HG02678 (cell line): ENCODE measurements around the gene UHMK1.
"Not testable (repeated sequence)": the region's sequence is repeated elsewhere in the genome, so short reads cannot be mapped to it uniquely, and the experiment has no call there.

Source experiments
- ATAC-seq: cut with Tn5 transposase; IDR thresholded peaks from one replicate; pipeline ENCODE4 v1.9.1; 2021; ENCODE audit warnings: mild to moderate bottlenecking, moderate library complexity; ENCODE audit not compliant: unreplicated experiment

The UHMK1 gene

DNA sequence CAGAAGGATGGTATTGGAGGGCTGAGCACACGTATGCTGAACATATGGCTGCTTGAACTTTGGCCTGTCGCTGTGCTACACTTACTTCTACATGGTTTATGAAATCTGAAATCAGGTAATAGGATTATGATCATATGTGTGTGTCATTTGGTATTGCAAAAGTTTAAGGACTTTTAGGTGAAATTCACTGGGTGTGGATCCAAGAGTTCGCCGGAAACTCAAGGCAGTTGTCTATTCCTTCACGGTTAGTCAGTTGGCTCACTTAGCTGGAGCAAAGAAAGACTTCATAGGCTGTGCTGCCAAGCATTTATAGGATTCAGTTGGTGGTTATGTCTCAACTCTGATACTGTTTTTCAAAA lies 64.8 kb downstream of the UHMK1 start:
- no peak for ATAC-seq

- no peak for ATAC-seq
These were observed 67.2 kb downstream of the UHMK1 start for GRCh38 chr1:162564762-162565218.

- ATAC-seq, result no peak
These were observed 67.8 kb downstream of the UHMK1 start for GRCh38 chr1:162565460-162565859.

GRCh38 chr1:162566870-162567269 lies 69.3 kb downstream of the UHMK1 start:
- no peak for ATAC-seq

DNA sequence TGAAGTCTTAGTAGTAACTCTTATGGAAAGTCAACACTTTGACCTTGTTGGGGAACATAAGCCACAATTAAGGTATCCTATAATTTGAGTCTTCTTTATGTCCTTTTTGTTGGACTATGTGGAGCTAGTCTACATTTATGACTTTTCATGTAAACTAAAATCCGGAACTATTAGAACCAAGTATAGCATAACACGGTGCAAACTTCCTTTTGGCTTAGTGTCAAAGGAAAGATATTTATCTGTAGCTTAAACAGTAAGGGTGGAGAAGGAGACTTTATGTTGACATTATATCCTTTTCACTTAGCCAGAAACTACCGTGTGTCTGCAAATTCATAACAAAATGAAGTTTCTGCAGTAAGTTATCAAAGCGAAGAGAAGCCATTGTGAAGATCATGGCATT lies 71.2 kb downstream of the UHMK1 start:
- ATAC-seq, result no peak

- no peak for ATAC-seq
These were observed 73.1 kb downstream of the UHMK1 start for GRCh38 chr1:162570718-162571117.

GRCh38 chr1:162571121-162571520 lies 73.5 kb downstream of the UHMK1 start:
- not testable (repeated sequence) for ATAC-seq

DNA sequence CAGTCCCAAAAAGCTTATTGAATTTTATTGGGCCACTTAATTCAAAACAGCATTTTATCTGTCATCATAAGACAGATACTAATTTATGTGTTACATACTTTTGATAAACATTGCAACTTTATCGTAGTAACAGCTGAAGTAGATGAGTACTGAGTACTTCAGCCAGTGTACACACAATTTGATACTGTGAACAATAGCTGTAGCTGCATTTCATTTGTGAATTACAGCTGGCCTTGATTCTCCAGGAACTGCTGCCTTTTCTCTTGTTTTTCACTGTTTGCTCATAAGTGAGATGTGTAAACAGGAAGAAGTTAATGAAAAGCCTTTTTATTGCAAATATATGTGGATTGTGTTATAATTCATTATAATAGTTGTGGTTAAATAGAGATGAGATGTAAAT lies 74.1 kb downstream of the UHMK1 start:
- no peak for ATAC-seq

- ATAC-seq, result no peak
These were observed 75.5 kb downstream of the UHMK1 start for GRCh38 chr1:162573136-162573535.

- no peak for ATAC-seq
These were observed 80.6 kb downstream of the UHMK1 start for GRCh38 chr1:162578071-162578700.

DNA sequence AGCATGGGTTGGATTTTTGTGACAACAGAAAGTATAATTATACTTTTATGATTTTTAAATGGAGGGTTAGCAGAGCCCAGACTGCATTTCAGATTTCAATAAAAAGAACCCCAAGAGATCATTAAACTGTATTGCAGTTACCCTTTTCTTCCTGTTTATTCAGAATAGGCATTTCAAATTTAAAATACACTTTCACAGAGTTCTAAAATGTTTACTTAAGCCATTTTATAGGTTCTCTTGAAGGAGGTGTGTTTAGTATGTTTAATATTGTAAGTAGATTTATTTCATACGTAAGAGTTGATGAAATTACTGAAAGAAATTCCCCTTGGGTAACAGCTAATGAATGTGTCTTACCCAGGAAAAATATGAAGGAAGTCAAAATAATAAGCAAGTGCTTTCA lies 81.3 kb downstream of the UHMK1 start:
- ATAC-seq, result no peak
